Pons (tissue), 1 donor: ENCODE measurements around the gene VEZT.
"Not testable (repeated sequence)": the region's sequence is repeated elsewhere in the genome, so short reads cannot be mapped to it uniquely, and the experiment has no call there.

Experiments used
- DNase-seq: peaks from one replicate; pipeline ENCODE4 v3.0.0-alpha.2; 2016; ENCODE audit warnings: low spot score

The VEZT gene

DNA sequence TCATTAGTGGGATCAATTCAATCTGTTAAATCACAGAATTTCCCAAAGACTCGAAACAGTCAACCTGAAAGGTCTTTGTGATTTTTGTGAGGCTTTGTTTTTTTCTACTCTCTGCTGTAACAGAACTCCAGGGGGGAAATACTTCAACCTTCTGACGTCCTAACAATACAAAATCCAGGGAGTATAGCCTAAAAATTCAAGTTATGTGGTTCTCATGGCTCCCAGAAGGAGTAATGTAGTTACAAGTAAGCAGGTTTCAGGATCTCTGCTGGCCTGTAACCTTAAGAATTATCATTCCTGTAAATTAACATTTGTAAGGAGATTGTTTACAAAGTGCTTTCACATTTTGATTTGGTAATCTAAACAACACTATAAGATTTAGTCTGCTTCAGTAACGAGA lies 39.9 kb downstream of the VEZT start:
- no peak for DNase-seq

DNA sequence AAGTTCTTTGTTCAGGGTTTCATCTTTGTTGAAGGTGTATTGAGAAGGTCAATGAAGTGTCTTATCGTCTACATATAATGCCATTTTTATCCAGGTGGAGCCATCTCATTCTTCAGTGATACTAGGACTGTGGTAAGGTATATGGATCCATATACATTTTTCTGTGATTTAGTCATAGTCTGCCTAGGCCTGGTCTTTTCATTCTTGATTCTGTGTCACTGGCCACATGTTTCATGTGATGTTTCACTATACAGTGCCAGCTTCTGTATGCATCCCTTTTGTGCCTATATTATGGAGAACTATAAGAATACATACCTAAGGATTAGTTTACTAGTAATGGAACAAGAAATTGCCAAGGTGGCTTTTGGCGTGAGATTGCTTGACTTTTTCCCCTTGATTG lies 40.5 kb downstream of the VEZT start:
- no peak for DNase-seq

DNA sequence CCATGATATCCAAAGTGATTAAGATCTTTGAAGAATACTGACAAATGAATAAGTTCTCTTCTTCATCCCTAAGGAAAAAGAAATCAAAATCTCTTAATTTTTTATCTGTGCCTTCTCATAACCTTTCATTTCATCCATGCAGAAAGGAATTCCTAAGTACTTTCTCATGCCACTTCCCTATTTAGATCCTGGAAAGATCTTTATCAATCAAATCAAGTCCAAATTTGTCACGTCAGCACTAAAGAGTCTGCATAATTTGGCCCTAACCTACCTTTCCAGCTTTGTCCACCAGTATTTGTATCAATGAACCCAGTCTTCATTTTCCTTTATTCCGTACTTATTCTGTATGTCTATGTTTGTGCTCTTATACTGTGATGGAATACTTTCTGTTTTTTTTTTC lies 41.2 kb downstream of the VEZT start:
- DNase-seq: no peak

DNA sequence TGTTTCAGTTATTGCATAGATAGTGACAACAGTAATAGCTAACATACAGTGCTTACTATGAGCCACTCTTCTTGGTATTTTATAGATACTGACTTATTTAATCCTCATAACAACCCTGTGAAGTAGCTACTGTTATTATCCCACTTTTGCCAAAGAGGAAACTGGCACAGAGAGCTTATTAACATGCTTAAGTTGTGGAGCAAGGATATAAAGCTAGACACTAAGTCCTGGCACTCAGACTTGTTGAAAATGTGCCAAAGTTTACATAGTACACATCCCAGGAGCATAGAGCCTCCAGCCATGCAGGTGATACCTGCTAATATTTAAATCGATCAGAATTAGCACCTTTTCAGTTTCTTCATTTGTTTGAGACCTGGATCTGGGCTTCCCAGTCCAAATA lies 41.8 kb downstream of the VEZT start:
- DNase-seq: no peak

DNA sequence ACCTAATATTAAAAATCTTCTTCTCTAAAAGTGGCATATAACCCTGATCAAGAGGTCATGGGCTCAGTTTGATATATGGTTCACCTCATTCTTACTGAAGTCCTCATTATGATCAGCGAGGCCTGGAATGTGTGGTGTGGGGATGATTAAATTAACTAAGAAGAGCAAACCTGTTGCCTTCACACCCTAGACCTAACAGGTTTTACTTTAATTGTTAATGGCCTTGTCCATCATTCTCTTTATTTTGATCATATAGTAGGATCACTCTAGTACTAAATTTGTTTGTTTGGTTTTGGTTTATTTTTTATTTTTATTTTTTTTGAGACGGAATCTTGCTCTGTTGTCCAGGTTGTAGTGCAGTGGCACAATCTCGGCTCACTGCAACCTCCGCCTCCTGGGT lies 43.5 kb downstream of the VEZT start:
- no peak for DNase-seq

DNA sequence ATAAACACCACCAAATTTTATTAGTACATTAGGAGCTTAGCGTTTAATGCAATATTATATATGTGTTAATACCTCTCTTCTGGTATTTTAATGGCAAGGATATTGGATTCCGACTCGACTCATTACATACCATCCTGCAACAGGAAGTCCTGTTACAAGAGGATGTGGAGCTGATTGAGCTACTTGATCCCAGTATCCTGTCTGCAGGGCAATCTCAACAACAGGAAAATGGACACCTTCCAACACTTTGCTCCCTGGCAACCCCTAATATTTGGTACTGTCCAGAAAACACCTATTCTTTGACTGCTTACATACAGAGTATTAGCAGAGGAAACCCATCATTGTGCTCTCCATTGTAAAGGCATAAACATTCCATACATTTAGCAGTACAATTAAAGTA lies 45.2 kb downstream of the VEZT start:
- DNase-seq: no peak

DNA sequence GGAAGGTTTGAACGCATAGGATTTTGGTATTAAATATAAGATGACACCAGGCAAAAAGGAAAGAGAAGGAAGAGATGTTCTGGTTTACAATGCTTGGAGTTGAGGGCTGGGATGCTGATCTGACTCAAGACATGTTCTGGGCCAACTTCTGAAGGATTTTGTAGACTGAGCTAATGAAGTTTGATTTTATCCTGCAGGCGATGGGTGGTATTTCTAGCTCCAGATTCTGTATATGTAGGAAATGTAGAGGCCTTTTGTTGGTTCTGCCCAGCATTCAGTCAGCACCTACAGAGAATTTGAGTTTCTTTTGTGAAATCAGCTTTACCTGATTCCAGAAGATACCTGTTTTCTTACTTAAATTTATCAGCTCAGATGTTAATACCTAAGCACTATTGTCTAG lies 48.2 kb downstream of the VEZT start:
- DNase-seq: no peak

DNA sequence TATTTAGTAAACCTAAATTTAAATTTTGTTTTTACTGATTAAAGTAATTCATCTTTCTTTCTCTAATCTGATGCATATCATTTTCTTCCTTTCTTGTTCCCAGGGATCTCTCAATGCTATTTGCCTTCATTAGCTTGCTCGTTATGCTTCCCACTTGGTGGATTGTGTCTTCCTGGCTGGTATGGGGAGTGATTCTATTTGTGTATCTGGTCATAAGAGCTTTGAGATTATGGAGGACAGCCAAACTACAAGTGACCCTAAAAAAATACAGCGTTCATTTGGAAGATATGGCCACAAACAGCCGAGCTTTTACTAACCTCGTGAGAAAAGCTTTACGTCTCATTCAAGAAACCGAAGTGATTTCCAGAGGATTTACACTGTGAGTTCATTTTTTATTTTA lies 48.6 kb downstream of the VEZT start:
- no peak for DNase-seq

DNA sequence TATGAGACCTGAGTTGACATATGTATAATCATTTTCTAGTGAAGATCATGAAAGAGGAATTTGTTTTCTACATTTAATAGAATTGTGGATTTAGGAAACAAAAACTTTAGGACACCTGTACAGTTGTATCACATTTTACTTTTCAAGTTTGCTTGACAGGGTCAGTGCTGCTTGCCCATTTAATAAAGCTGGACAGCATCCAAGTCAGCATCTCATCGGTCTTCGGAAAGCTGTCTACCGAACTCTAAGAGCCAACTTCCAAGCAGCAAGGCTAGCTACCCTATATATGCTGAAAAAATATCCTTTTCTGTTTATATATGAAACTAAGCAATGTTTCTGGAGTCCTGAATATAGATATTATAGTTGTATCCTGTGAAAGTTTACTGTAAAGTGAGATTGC lies 52.3 kb downstream of the VEZT start:
- no peak for DNase-seq

DNA sequence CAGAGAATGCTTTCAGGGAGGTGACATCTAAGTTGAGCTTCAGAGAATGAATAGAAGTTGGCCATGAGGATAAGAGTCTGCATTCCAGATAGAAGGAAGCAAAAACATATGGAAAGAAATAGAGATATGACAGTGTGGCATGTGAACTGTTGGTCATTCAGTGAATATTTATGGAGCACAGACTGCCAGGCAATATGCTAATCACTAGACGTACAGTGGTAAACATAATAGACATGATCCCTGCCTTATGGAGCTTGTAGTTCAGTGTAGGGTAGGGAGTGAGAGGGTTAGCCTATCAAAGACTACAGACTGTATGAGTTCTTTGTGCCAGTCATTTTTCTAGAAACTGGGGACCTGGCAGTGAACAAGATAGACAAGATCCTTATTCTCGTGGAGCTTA lies 53.9 kb downstream of the VEZT start:
- no peak for DNase-seq

DNA sequence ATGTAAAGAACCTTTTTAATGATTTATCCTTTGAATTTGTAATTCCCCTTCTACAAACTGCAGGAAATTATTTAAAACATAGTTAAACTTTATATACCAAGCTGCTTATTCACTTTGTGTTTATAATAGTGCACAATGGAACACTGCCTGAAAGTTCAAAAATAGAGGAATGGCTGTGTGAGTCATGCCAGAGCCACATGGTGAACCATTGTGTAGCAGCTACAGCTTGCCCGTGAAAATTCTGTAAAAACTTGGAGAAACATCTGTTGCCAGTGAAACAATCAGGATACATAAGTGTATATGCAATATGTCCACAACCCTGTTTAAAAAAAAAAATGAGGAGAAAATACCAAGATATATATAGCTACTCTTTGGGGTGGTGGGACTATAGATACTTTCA lies 59.5 kb downstream of the VEZT start:
- DNase-seq: no peak

DNA sequence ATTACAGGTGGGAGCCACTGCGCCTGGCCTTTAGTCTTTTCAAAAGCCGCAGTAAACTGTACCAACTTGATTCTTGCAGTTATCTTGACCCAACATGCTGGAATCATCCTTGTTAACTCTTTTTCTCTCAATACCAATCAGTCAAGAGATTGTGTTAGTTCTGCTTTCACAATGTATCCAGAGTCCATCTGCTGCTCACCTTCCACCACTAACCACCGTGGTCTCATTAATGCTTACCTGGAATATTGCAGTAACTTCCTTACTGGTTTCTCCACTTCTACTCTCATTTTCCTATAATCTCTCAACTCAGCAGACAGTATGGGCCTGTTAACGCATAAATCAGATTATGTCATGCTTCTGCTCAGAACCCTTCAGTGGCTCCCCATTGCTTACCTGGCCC lies 62.2 kb downstream of the VEZT start:
- no peak for DNase-seq

DNA sequence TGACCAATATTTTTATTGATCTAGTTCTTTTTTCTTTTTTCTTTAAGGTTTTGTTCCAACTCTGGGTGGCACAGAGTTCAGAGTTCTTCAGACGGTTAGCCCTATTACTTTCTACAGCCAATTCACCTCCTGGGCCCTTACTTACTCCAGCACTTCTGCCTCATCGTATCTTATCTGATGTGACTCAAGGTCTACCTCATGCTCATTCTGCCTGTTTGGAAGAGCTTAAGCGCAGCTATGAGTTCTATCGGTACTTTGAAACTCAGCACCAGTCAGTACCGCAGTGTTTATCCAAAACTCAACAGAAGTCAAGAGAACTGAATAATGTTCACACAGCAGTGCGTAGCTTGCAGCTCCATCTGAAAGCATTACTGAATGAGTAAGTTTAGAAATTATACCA lies 64.7 kb downstream of the VEZT start:
- no peak for DNase-seq

DNA sequence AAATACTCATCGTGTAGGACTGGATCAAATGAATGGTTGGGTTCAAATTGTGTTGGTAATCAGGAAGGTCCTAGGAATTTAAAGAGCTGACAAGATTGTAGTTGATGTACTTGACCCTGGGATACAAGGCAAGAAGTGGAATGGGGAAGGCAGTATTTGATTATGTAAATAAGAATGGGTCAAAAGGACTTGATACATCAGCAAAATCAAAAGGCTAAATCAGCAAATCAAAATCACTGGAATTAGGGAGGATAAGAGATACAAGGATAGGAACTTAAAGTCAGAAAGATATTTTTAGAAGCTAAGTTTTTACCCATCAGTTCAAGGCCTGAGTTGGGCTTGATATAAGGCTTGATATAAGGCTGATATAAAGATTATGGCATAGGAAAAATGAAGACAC lies 65.8 kb downstream of the VEZT start:
- no peak for DNase-seq

DNA sequence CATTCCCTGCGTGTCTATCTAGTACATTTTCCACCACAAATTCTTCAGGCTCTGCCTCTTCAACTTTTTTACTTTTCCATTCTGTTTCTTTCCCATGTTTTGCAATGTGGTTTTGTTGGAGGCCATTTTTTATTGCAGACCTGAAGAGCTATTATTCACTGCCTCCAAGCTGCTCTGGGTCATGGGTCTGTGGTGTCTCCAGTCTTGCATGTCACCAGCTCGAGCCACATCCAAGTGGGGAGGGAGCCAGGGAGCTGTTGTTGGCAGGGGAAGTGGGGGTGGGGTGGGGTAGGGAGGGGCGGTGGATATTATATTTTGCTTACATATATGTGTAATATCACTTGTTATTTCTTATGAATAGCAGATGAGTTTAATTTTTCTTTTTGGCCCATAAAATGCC lies 69.1 kb downstream of the VEZT start:
- DNase-seq: no peak

DNA sequence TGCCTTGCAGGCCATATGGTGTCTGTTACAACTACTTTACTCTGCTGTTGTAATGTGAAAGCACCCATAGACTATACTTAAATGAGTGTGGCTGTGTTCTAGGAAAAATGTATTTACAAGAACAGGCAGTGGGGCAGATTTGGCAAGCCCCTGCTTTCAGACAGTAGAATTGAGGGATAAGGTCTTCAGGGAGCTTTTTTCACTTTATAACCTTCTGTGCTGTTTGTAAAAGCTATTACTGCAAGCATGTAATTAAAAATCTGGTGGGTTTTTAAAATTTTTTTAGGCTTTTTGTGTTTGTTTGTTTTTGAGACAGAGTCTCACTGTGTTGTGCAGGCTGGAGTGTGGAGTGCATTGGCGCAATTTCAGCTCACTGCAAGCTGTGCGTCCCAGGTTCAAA lies 73.9 kb downstream of the VEZT start:
- no peak for DNase-seq

DNA sequence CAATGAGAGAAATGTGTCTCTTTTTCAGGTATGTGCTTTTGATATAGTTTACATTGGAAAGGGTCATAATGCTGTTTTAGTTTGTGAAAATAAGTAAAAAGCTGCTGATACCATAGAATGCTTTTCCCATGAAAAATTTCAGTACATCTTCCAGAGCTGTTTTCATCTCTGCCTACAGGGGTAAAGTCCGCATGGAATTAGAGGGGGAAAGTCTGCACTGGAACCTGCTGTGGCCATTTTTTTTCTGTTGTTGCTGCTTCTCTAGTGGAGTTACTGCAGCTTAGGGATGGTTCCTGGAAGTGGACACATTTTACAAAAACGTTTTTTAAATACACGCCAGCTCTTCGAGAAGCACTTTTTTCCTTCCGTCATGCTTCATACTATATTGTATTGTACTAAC lies 81.3 kb downstream of the VEZT start:
- DNase-seq: no peak

DNA sequence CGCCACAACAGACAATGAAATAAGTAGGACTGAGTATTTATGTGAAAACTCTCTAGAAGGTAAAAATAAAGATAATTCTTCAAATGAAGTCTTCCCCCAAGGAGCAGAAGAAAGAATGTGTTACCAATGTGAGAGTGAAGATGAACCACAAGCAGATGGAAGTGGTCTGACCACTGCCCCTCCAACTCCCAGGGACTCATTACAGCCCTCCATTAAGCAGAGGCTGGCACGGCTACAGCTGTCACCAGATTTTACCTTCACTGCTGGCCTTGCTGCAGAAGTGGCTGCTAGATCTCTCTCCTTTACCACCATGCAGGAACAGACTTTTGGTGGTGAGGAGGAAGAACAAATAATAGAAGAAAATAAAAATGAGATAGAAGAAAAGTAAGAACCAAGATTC lies 82.7 kb downstream of the VEZT start:
- DNase-seq: no peak

DNA sequence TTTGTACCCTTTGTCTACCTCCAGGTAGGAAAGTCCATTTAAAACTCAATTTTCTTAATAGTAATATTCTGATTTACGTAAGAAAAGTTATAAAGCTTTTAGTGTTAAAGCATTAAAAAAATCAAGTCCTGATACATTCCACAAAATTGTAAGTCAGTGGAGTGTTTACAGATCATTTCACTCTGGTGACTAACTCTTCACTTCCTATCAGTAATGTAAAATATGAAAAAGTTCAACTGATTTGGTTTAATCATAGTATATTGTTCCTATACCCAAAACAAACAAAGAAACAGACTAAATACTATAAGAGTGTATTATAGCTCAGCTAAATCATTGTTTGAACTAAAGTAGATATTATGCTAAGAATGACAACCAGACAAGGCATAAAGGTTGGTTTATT lies 85.9 kb downstream of the VEZT start:
- no peak for DNase-seq

DNA sequence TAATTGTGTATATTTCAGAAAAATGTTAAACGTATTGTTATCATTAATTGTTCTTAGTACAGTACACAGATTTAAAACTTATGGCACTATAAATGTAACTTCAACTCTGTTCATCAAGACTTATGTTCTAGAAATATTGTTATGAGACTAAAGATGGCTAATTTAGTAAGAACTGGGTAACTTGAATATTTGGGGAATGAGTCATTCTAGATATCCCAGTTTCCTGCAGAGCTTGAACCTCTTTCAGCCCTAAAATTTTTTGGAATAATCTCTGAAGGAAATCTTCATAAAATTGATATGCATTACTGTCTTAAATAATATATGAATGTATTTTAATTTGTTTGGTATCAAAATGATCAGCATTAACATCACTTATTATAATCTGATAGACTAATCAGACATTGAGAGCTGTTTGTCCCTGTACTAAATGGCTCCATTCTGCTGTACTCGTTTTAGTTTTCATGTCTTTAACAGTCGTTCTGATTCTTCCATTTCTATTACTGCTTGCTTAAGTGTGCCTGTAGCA lies 87.1 kb downstream of the VEZT start:
- no peak for DNase-seq

DNA sequence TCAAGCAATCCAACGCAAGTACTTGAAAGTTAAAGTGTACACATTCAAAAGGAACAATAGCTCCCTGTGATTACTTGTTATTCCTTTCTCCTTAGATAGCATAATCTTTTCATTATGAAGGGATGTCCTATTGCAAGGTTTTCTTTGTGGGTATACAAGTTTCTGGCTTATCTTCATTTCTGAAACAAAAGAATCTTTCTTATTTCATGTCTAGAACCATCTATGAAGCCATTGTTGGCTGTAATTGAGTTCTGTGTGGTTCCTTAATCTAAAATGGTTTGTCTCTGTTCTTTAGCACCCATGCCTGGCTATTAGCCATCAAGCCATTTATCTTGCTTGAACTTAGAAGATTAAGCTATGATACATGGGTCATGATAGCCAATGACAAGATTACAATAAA lies 95.0 kb downstream of the VEZT start:
- DNase-seq: peak; percentile 32

DNA sequence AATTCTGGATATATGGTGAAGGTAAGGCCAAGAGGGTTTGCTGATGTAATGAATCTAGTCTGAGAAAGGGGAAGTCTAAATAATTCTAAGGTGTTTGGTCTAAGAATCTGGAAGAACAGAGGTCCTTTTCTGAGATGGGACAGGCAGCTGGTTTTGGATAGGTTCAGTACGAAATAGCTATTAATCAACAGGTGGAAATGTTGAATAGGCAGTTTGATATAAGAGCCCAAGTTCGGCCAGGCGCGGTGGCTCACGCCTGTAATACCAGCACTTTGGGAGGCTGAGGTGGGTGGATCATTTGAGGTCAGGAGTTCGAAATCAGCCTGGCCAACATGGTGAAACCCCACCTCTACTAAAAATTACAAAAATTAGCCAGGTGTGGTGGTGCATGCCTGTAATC lies 97.1 kb downstream of the VEZT start:
- not testable (repeated sequence) for DNase-seq

DNA sequence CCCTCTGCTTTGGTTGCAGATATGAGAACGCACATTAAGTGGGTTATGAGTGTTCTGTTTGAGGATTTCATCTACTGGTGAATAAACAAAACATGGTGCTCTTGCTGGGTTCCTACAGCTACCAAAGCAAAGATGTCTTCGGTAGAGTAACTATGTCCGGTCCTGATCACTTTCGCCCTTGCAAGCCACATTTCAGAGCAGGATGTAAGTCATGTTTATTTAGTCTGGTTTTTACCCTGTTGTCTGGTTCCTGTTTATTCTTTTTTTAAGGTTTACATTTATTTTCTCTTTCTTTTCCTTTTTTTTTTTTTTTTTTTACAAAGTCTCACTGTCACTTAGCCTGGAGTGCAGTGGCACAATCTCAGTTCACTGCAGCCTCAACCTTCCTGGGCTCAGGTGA lies 99.2 kb downstream of the VEZT start:
- no peak for DNase-seq

DNA sequence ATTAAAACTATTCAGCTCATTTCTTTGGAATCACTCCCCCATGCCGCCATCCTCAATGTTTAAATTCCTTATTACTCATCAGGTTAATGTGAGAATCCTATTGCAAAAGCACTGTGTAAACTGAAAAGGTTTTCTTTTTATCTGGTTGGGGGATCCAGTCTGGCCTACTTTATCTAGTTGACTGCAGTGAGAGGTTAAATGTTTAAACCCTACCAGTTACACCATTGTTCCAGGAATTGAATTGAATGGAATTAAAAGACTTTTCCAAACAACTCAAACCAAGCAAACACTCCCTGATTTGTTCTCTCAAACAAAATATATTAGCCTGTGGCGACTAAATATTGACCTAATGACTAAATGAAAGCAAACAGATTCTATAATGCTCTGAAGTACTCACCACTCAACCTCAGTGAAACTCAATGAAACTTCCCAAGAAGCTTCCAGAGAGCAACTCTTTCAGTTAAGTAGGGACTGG lies 100.5 kb downstream of the VEZT start:
- DNase-seq: no peak

DNA sequence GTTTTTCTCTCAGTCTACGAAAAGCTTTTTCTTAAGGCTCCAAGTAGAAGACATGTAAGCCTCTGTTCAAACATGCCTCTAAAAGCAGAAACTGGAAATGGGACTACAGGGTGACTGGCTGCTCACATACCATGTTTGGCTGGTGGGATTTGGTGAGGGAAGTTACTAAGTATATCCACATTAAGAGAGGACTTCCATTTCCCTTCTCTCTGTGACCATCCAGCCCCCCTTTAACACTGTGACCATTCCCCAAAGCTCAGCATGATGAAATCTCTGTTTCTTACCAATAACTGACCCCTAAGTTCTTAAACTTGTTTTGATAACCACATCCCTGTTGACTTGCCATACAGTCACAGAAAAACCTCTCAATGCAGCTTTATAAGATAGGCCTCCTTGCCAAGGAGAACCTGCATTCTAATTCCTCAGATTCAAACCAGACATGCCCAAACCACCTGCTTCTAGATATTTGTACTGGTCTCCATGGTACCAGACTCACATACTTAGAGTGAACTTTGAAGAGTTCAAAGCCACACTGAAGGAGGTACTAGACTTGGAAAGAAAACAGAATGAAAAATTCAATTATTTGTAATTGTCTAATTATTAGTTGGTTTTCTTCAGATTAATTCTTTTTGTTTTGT lies 102.2 kb downstream of the VEZT start:
- DNase-seq: no peak
